GM18511 (cell line): ENCODE measurements around the gene SLC12A5.
"Not testable (repeated sequence)": the region's sequence is repeated elsewhere in the genome, so short reads cannot be mapped to it uniquely, and the experiment has no call there.

Experiments used
- ATAC-seq: cut with Tn5 transposase; IDR thresholded peaks from one replicate; pipeline ENCODE4 v1.9.1; 2021; ENCODE audit warnings: mild to moderate bottlenecking, moderate library complexity; ENCODE audit not compliant: unreplicated experiment

SLC12A5 gene

DNA sequence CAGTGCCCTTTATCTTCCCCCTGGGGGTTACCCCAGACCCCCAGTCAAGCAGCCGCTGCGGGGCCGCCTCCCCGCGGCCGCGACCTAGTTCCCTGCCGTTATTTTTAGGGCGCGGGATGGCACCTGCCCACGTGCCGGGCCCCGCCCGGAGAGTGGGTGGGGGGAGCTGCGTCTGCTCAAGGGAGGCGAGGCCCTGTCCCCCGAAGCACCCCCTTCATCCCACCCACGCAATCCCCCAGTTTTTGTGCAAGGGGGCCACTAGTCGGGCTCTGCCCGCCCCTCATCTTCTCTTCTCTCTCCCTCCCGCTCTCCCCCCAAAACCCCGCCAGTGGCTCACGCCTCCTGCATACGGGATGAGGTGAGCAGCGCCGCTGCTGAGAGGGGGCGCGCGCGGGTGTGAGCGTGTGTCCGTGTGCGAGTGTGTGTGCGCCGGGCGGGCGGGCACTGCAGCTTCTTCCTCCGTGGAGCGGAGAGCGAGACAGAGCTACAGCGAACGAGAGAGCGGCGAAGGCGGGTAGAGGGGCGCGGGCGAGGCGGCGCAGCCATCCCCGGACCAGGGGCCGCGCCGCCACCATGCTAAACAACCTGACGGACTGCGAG, at the start of gene SLC12A5:
SLC12A5 (plus strand) TSS at position 444 of the 600 bp plus-strand sequence; CDS start at position 574, 130 bp downstream.
- ATAC-seq: no peak

DNA sequence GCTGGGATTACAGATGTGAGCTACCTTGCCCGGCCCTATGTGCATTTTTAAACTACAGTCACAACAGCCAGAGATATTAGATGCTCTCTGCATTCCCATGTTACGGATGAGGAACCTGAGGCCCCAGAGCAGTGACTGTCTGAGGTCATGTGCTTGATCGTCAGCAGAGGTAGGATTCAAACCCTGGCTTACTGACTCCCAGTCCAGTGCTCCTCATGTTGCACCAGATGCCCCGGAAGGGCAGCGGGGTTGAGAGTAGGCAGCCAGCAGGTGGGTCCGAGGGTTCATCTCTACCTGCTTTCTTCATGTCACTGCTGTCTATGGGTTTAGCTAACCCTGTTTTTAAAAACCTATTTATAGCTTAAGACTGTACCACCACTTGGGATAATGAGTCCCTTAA, 47.8 kb upstream of the SLC12A5 start:
- no peak for ATAC-seq

- ATAC-seq: no peak
Observed at GRCh38 chr20:45983279-45983743, 45.7 kb upstream of the SLC12A5 start.

GRCh38 chr20:45985573-45985972, 43.4 kb upstream of the SLC12A5 start:
- no peak for ATAC-seq

DNA sequence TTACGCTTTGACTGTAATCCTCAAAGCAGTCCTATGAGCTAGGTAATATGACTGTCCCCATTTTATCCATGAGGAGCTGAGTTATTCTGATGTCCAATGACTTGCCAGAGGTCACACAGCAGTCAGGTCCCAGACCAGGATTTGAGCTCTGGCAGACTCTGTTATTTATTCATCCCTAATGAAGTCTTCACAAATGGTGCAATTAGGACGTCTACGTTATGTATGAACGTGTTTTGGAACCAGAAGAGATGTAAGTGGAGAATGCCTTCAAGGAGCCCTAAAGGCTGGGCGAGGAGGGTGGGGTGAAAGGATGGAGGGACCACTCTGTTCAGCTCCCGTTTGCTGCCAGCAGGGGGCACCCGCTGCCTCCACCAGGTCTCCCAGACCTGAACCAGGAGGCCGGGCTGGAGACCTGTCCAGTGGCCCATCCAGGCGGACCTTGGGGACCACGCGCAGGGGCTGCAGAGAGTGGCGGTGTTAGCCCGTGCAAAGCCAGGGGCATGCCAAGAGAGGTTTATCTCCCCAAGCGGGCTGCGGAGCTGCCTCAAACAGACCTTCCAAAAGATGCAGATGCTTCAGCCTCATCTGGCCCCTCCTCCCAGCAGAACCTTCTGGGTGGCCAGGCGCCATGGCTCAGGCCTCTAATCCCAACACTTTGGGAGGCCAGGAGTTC, 41.8 kb upstream of the SLC12A5 start:
- peak; percentile 62 for ATAC-seq

DNA sequence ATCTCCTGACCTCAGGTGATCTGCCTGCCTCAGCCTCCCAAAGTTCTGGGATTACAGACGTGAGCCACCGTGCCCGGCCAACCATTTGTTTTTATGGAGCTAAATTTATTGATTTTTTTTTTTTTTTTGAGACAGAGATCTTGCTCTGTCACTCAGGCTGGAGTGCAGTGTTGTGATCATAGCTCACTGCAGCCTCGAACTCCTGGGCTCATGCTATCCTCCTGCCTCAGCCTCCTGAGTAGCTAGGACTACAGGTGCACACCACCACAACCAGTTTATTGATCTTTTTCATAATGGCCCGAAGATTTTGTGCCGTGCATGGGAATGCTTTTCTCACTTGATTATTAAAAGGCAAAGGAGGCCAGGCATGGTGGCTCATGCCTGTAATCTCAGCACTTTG, 40.2 kb upstream of the SLC12A5 start:
- ATAC-seq: not testable (repeated sequence)

GRCh38 chr20:45991616-45992015, 37.4 kb upstream of the SLC12A5 start:
- ATAC-seq: no peak

DNA sequence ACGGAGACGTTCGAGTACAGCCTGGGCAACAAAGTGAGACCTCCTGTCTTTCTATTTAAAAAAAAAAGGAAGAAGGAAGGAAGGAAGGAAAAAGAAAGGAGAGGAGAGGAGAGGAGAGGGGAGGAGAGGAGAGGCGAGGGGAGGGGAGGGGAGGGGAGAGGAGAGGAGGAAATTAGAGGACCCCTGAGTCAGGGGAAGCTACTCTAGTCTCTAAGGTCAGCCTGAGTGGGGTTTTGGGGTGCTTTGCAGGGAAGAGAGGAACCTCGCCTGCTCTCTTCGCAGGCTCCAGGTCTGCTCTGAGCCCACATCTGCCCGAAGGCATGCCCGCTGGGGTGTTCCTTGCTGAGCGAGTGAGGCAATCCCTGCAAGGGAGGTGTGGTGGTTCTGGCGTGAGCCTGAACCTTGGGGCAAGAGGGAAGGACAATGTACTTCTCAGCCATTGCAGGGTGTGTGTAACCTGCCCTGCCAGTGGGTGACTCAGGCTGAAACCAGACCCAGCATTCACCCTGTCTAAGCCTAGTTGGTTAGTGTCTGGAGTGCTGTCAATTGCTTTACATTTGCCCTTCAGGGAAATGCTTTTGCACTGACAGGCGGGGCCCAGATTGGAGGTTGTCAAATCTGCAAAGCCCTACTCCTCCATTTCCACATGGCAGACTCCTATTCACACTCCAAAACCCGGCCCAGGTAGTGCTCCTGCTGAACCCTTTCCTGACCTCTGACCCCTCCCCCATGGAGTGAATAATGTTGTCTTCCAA, 35.6 kb upstream of the SLC12A5 start:
- ATAC-seq: no peak

- no peak for ATAC-seq
Observed at GRCh38 chr20:45994761-45995493, 34.1 kb upstream of the SLC12A5 start.

DNA sequence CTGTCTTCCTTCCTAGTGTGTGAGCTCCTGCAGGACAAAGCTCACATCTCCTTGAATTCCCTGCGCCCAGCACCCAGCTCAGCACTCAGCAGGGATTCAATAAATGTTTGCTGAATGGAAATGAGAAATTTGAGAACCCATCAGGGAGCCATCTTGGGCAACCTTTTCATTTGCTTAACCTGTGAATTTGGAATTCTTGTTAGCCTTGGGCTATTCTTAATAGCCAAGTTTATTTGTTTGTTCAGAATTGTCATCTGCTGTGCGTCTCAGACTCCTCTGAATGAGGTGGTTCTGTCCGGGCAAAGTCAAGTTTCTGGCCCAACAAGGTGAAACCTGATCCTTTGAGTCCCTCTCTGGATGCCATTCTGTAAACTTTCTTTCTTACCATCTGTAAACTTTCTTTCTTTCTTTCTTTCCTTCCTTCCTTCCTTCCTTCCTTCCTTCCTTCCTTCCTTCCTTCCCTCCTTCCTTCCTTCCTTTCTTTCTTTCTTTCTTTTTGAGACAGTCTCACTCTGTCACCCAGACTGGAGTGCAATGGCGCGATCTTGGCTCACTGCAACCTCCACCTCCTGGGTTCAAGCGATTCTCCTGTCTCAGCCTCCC, 33.4 kb upstream of the SLC12A5 start:
- ATAC-seq: not testable (repeated sequence)

GRCh38 chr20:45997187-45997586, 31.8 kb upstream of the SLC12A5 start:
- no peak for ATAC-seq

DNA sequence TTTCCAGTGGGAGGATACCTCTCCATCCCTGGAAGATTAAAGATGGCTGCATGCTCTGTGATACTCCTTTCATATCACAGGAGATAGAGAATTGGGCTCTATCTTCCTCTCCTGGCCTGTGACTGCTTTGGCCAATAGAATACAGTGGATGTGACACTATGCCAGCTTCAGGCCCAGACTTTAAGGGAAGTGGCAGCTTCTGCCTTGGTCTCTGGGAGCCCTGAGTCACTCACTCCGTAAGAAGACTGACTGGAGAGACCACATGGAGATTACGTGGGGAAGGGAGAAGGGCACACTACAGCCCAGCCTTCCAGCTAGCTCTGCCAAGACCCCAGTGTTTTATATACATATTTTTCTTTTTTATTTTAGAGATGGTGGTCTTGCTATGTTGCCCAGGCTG, 30.7 kb upstream of the SLC12A5 start:
- no peak for ATAC-seq

- no peak for ATAC-seq
Observed at GRCh38 chr20:45998761-45999160, 30.3 kb upstream of the SLC12A5 start.

DNA sequence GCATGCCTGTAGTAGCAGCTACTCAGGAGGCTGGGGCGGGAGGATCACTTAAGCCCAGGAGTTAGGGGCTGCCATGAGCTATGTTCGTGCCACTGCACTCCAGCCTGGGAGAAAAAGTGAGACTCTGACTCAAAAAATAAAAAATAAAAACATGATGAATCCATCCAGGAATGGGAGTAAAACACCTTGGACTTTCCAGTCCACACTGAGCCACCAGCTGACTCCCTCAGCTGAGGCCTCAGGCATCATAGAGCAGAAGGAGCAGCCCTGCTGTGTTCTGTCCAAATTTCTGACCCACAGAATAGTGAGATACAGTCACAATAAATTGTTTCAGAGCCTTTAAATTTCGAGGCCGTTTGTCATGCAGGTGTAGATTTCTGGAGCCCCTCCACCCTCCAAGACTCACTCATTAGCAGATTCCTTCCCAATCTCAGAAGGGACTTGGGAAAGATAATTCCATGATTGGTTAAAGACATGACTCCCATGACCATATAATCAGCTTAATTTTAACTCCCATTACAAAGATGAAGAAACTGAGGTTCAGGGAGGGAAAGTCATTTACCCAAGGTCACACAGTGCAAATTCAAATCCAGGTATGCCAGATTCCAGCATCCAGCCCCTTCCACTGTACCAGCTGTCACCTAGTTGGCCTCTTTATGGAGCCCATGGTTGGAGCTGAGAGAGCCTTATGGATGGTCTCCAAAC, 29.3 kb upstream of the SLC12A5 start:
- no peak for ATAC-seq

DNA sequence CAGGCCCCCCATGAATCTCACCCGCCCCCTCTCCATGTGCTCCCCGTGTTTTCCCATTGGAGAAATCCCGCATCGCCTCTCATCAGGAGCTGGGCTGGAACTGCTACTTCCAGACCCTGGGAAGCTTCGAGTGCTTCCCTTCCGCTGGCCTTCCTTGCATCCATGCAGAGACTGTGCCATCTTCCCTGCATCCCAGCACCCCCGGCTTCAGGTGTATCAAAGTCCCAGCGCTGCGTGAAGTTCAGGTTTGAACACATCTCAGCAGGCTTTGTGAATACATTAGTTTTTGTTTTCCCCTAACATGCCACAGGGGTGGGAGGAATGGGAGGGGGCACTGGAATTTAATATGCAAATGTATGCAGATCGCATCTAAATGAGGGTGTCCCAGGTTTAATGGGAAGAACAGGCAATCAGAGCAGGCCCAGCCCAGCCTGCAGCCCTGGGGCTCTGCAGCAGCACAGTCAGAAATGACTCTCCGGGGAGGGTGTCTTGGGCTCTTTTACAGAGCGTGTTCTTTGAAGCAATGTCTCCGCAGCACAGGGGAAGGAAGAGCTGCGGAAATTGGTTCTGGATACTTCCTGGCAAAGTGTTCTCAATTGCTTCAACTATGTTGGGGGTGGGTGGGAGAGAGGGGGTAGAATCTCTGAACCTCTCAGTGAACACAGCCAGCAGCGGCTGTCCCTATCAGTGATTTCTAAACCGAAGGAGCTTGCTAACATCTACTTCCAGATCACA, 28.6 kb upstream of the SLC12A5 start:
- no peak for ATAC-seq

DNA sequence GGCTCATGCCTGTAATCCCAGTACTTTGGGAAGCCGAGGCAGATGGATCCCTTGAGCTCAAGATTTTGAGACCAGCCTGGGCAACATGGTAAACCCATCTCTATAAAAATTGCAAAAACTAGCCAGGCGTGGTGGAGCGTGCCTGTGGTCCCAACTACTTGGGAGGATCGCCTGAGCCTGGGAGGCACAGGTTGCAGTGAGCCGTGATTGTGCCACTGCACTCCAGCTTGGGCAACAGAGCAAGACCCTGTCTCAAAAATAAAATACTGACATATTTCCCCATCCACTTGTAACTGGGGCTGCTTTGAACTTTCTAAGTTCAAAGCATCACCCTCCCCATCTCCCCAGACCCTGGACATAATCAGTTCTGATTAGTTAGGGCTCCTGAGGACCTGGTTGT, 27.5 kb upstream of the SLC12A5 start:
- ATAC-seq: no peak

GRCh38 chr20:46002008-46002407, 27.0 kb upstream of the SLC12A5 start:
- ATAC-seq: no peak

DNA sequence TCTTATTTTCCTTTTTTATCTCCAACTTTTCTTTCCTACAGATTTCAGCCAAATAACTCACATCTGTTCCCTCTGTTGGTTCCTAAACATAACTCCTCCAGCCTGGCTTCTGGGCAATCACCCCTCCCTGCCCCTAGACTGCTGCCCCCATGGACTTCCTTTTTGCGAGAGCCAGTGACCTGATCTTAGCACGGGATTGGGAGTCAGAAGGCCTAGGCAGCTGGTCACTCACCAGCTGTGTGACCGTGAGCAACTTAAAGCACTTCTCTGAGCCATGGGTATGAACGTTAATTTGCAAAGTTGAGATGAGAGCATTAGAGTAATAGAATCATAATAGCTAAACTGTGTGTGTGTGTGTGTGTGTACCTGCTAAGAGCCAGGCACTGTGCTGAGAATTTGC, 24.8 kb upstream of the SLC12A5 start:
- ATAC-seq: no peak

DNA sequence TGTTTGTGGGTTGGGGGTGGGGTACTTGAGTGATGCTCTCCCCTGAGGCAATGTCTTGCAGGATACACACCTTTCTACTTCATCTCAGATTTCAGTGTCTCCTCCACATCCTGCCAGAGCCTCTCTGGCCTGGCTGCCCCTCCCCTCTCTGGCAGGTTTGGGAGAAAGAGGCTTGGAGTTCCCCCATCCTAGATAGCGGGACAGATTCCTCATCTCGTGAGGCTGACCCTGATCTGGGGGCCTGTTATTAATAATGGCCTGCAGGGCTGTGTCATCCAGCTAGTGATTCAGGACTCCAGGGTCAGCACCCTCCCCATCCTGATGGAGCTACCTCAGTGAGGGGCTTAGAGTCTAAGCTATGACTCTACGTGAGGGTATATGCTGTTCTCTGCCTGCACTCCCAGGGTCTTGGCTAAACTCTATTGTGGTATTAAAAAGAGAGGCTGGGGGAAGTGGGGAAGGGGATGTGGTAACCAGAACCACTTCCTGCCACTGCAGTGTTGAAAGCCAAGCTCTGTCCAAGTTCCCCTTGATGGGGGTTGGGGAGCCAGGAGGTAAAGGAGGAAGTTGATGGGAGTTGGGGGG, 24.0 kb upstream of the SLC12A5 start:
- ATAC-seq: no peak
